Keratinocyte (primary cell): ENCODE data around the gene SLC34A1. TPM values are rescaled to one million over a fixed set of nuclear protein-coding genes. Genes with fewer than 3 reads are reported as not detected.
A peak's percentile ranks its signal among the peaks of the same experiment; 100 is the strongest.

Source experiments
- DNase-seq: peaks from one replicate; pipeline ENCODE4 v3.0.0-alpha.2; 2011; ENCODE audit warnings: low read depth, missing footprints, low spot score
- FAIRE-seq: peaks from 2 replicates; lab custom pipeline; 2011; peaks lifted over from hg19 to GRCh38; lab: Jason Lieb, UNC
- H2AFZ ChIP-seq: 2 replicates; pipeline ENCODE4 v1.6.0; 2012; ENCODE audit warnings: low read length, control low read depth, inconsistent platforms; ENCODE audit not compliant: control insufficient read depth
- H3K27ac ChIP-seq: 2 replicates; pipeline ENCODE4 v1.5.1; 2011; ENCODE audit warnings: low read length; ENCODE audit not compliant: control insufficient read depth, insufficient read depth
- H3K27me3 ChIP-seq: 3 replicates; pipeline ENCODE4 v1.6.0; 2011; ENCODE audit warnings: low read length; ENCODE audit not compliant: control insufficient read depth, insufficient read depth; ENCODE audit errors: extremely low read depth
- H3K36me3 ChIP-seq, 2 experiments: 2 replicates in 1 of 2; 3 replicates in 1 of 2; pipeline ENCODE4 v1.5.1; 2011; ENCODE audit warnings: low read length in 2 of 2, mild to moderate bottlenecking in 1 of 2; ENCODE audit not compliant: control insufficient read depth in 2 of 2, insufficient read depth in 2 of 2; ENCODE audit errors: extremely low read depth in 1 of 2
- H3K4me1 ChIP-seq: 3 replicates; pipeline ENCODE4 v1.5.1; 2011; ENCODE audit warnings: low read length; ENCODE audit not compliant: control insufficient read depth, insufficient read depth; ENCODE audit errors: extremely low read depth
- H3K4me2 ChIP-seq: 3 replicates; pipeline ENCODE4 v1.6.0; 2011; ENCODE audit warnings: low read depth, low read length; ENCODE audit not compliant: control insufficient read depth, insufficient read depth; ENCODE audit errors: extremely low read depth
- H3K4me3 ChIP-seq, 3 experiments: fragments of 200-600 bp in 1 of 3; sonication (generic) in 1 of 3; 2 replicates in 2 of 3; 3 replicates in 1 of 3; pipeline ENCODE4 v1.5.1; 2011 to 2016; ENCODE audit warnings: low read length in 3 of 3, mild to moderate bottlenecking in 3 of 3, control low read depth in 2 of 3, inconsistent platforms in 1 of 3, low read depth in 1 of 3, mixed read lengths in 1 of 3, mixed run types in 1 of 3, moderate library complexity in 1 of 3; ENCODE audit not compliant: control insufficient read depth in 2 of 3, insufficient read depth in 2 of 3; ENCODE audit errors: extremely low read depth in 1 of 3
- H3K79me2 ChIP-seq: 2 replicates; pipeline ENCODE4 v1.6.0; 2012; ENCODE audit warnings: low read length; ENCODE audit not compliant: control insufficient read depth, insufficient read depth
- H3K9ac ChIP-seq: 3 replicates; pipeline ENCODE4 v1.6.0; 2011; ENCODE audit warnings: low read length; ENCODE audit not compliant: control insufficient read depth, insufficient read depth; ENCODE audit errors: extremely low read depth
- H3K9me1 ChIP-seq: 3 replicates; pipeline ENCODE4 v1.6.0; 2011; ENCODE audit warnings: low read length; ENCODE audit not compliant: control insufficient read depth, insufficient read depth; ENCODE audit errors: extremely low read depth
- H3K9me3 ChIP-seq: 2 replicates; pipeline ENCODE4 v1.5.1; 2012; ENCODE audit warnings: low read depth, low read length; ENCODE audit not compliant: control insufficient read depth
- H4K20me1 ChIP-seq: 3 replicates; pipeline ENCODE4 v1.6.0; 2011; ENCODE audit warnings: low read length; ENCODE audit not compliant: control insufficient read depth, insufficient read depth; ENCODE audit errors: extremely low read depth
- CTCF ChIP-seq, 3 experiments: IDR thresholded peaks in 1 of 3; conservative IDR thresholded peaks in 1 of 3; optimal IDR thresholded peaks in 1 of 3; 2 replicates in 2 of 3; 3 replicates in 1 of 3; pipeline versions ENCODE3 to v1.5.1; 2011; ENCODE audit warnings: low read length in 3 of 3, mild to moderate bottlenecking in 3 of 3, moderate library complexity in 2 of 3, control low read depth in 1 of 3, inconsistent platforms in 1 of 3; ENCODE audit not compliant: insufficient read depth in 2 of 3; ENCODE audit errors: extremely low read depth in 1 of 3
- EZH2 ChIP-seq: IDR thresholded peaks from one replicate; pipeline ENCODE4 v1.6.1; 2012; ENCODE audit warnings: inconsistent platforms, mild to moderate bottlenecking, low read length, moderate library complexity
- dilution Hi-C: fragments of 300-500 bp; cut with MboI; formaldehyde crosslinking; loops from one replicate; pipeline ENCODE4 v1.7.0; 2020; ENCODE audit warnings: low sequenced_read_pairs; ENCODE audit not compliant: extremely low pct_ligation_motif_present
- polyA plus RNA-seq, 5 experiments: library from polyadenylated mRNA; depleted of rRNA in 3 of 5; stranded (reverse) in 3 of 5; stranded (forward) in 1 of 5; unstranded in 1 of 5; fragments of >200 nt; gene quantifications; 1 replicate in 1 of 5; 2 replicates in 3 of 5; 3 replicates in 1 of 5; pipeline versions ENCODE4 v1.2.1 to v1.2.3, GENCODE V29; 2011 to 2012; ENCODE audit warnings: missing spikeins in 2 of 5, low read depth in 1 of 5, low replicate concordance in 1 of 5

Gene SLC34A1
- polyA plus RNA-seq, 1 donor (not counting 4 experiments of a cell fraction or from before 2014, with no cell fraction given), result 0.07 TPM

- Histone ChIP-seq H3K27me3 (no peaks in the 10 kb centered on the region), H3K9me3 (no peaks in the 10 kb centered on the region), H3K4me3 (peak overlapping the region; percentile 46 to 65 (median 57)), H4K20me1 (no peaks in the 10 kb centered on the region), H3K36me3 (peaks cover 0 to 4% of the 10 kb centered on the region in 2 experiments), H3K4me1 (peaks cover 38% of the 10 kb centered on the region), H3K4me2 (peak overlapping the region; percentile 87), H3K9me1 (no peaks in the 10 kb centered on the region), H3K27ac (peak overlapping the region; percentile 71), H3K79me2 (no peaks in the 10 kb centered on the region), H3K9ac (peak overlapping the region; percentile 68), H2AFZ (peak overlapping the region; percentile 92)
- peak in 1 of 3 experiments; percentile 15 for TF ChIP-seq CTCF (optimal IDR thresholded peaks at IDR 0.05 in 1 of 3, IDR thresholded peaks at IDR 0.05 in 1 of 3, conservative IDR thresholded peaks at IDR 0.05 in 1 of 3; ENCODE audit: extremely low read depth in 1 of 3, insufficient read depth in 2 of 3, low read length in 3 of 3)
- TF ChIP-seq EZH2, result no peak
- FAIRE-seq (peak; percentile 36), DNase-seq (no peak)
- dilution Hi-C loops, result no loop called here
These were observed 21.4 kb upstream of the SLC34A1 start for GRCh38 chr5:177362610-177363507.

- peaks cover 37% of the 10 kb centered on the region for H3K4me1 ChIP-seq
- H3K9ac ChIP-seq, result peak overlapping the region; percentile 68
- no peak overlapping the region for H2AFZ ChIP-seq
- H3K9me3 ChIP-seq, result no peaks in the 10 kb centered on the region
- H3K27ac ChIP-seq, result no peak overlapping the region
- no peaks in the 10 kb centered on the region for H3K27me3 ChIP-seq
- FAIRE-seq, result peak; percentile 13
- dilution Hi-C loops, result no loop called here
- peaks cover 0 to 10% of the 10 kb centered on the region in 2 experiments for H3K36me3 ChIP-seq
- no peaks in the 10 kb centered on the region for H3K9me1 ChIP-seq
- H3K4me2 ChIP-seq, result peak overlapping the region; percentile 87
- no peak for DNase-seq
- H3K4me3 ChIP-seq, result peak overlapping the region; percentile 46 to 57 (median 52)
- no peak for TF ChIP-seq EZH2
- no peak for TF ChIP-seq CTCF (optimal IDR thresholded peaks at IDR 0.05 in 1 of 3, IDR thresholded peaks at IDR 0.05 in 1 of 3, conservative IDR thresholded peaks at IDR 0.05 in 1 of 3; ENCODE audit: extremely low read depth in 1 of 3, insufficient read depth in 2 of 3, low read length in 3 of 3)
- no peaks in the 10 kb centered on the region for H3K79me2 ChIP-seq
- H4K20me1 ChIP-seq, result no peaks in the 10 kb centered on the region
These were observed 20.7 kb upstream of the SLC34A1 start for GRCh38 chr5:177363565-177363964.
